SU-DHL-6 (cell line): Measurements from ENCODE around the gene ASH1L.

Experiments
- H2AFZ ChIP-seq: fragments of 200-600 bp; sonication (generic); 2 replicates; pipeline ENCODE4 v1.6.1; 2014; ENCODE audit warnings: low read depth, mild to moderate bottlenecking, moderate library complexity, mixed read lengths, antibody characterized with exemption, low read length; ENCODE audit not compliant: severe bottlenecking
- H3F3A ChIP-seq: fragments of 200-600 bp; shearing (Covaris generic); 2 replicates; pipeline ENCODE4 v1.6.0; 2016; ENCODE audit warnings: antibody characterized with exemption, mild to moderate bottlenecking; ENCODE audit not compliant: insufficient read depth
- H3K27ac ChIP-seq: fragments of 200-600 bp; sonication (generic); 2 replicates; pipeline ENCODE4 v1.5.1; 2016; ENCODE audit warnings: low read depth, mild to moderate bottlenecking, low read length, moderate library complexity, mixed read lengths
- H3K27me3 ChIP-seq: fragments of 200-600 bp; sonication (generic), shearing (Covaris generic); 2 replicates; pipeline ENCODE4 v1.6.0; 2014; ENCODE audit warnings: mild to moderate bottlenecking, low read length
- H3K36me3 ChIP-seq: fragments of 200-600 bp; sonication (generic); 2 replicates; pipeline ENCODE4 v1.6.1; 2014; ENCODE audit warnings: mild to moderate bottlenecking, low read length, mixed read lengths
- H3K4me2 ChIP-seq: fragments of 300-600, 200-600 bp; shearing (Covaris generic), sonication (generic); 2 replicates; pipeline ENCODE4 v1.6.0; 2014; ENCODE audit warnings: low read length, low read depth, mild to moderate bottlenecking; ENCODE audit not compliant: poor library complexity, severe bottlenecking
- H3K4me3 ChIP-seq: fragments of 200-600 bp; sonication (generic); 2 replicates; pipeline ENCODE4 v1.5.1; 2014; ENCODE audit warnings: antibody characterized with exemption, low read length, mild to moderate bottlenecking, mixed read lengths; ENCODE audit not compliant: insufficient read depth, poor library complexity, severe bottlenecking
- H3K79me2 ChIP-seq: fragments of 200-600 bp; sonication (generic); 2 replicates; pipeline ENCODE4 v1.6.1; 2014; ENCODE audit warnings: mild to moderate bottlenecking, low read length, moderate library complexity; ENCODE audit not compliant: insufficient read depth
- H3K9ac ChIP-seq: fragments of 200-600 bp; sonication (generic); 2 replicates; pipeline ENCODE4 v1.7.0; 2014; ENCODE audit warnings: mild to moderate bottlenecking, low read length
- H3K9me2 ChIP-seq: fragments of 200-600 bp; sonication (generic); replicated peaks from 2 replicates; pipeline ENCODE4 v1.6.1; 2014; ENCODE audit warnings: low read length; ENCODE audit not compliant: insufficient read depth
- H3K9me3 ChIP-seq: fragments of 200-600 bp; sonication (generic); 2 replicates; pipeline ENCODE4 v1.6.1; 2014; ENCODE audit warnings: low read length, mixed read lengths; ENCODE audit not compliant: insufficient read depth
- H4K20me1 ChIP-seq: fragments of 200-600 bp; sonication (generic); 2 replicates; pipeline ENCODE4 v1.6.1; 2014; ENCODE audit warnings: low read depth, mild to moderate bottlenecking, antibody characterized with exemption, low read length, moderate library complexity, mixed read lengths
- CTCF ChIP-seq: fragments of 200-600 bp; sonication (generic); IDR thresholded peaks from one replicate; pipeline ENCODE4 v1.5.1; 2017; ENCODE audit warnings: antibody characterized with exemption, mild to moderate bottlenecking, low read length, moderate library complexity; ENCODE audit not compliant: insufficient read depth, poor library complexity, severe bottlenecking
- EZH2phosphoT487 ChIP-seq: fragments of 200-600 bp; sonication (generic), shearing (Covaris generic); conservative IDR thresholded peaks from 2 replicates; pipeline ENCODE4 v1.6.1; 2018; ENCODE audit warnings: mild to moderate bottlenecking, antibody characterized with exemption, low read length, moderate library complexity, mixed read lengths

The ASH1L gene

GRCh38 chr1:155326020-155326526 is 236.5 kb downstream of the ASH1L start:
- no peak overlapping the region for H3K4me3 ChIP-seq
- no peak overlapping the region for H3K9ac ChIP-seq
- 0 out of 2 replicates have a peak overlapping the region, but pooled peaks have one; percentile 67 for H3K27ac ChIP-seq
- H3F3A ChIP-seq: peaks cover 18% of the 10 kb centered on the region
- H3K9me2 ChIP-seq: no peaks in the 10 kb centered on the region
- H3K79me2 ChIP-seq: no peaks in the 10 kb centered on the region
- H4K20me1 ChIP-seq: no peaks in the 10 kb centered on the region
- no peaks in the 10 kb centered on the region for H3K27me3 ChIP-seq
- H3K9me3 ChIP-seq: no peaks in the 10 kb centered on the region
- TF ChIP-seq CTCF (no peak), EZH2phosphoT487 (no peak)
- H3K36me3 ChIP-seq: no peaks in the 10 kb centered on the region
- H3K4me2 ChIP-seq: peak overlapping the region; percentile 91
- H2AFZ ChIP-seq: no peak overlapping the region

- H3K9me2 ChIP-seq: no peaks in the 10 kb centered on the region
- peak overlapping the region; percentile 91 for H3K4me2 ChIP-seq
- no peaks in the 10 kb centered on the region for H3K36me3 ChIP-seq
- H3K27ac ChIP-seq: 0 out of 2 replicates have a peak overlapping the region, but pooled peaks have one; percentile 67
- H3K9me3 ChIP-seq: no peaks in the 10 kb centered on the region
- no peaks in the 10 kb centered on the region for H3K27me3 ChIP-seq
- H3K4me3 ChIP-seq: no peak overlapping the region
- no peaks in the 10 kb centered on the region for H3K79me2 ChIP-seq
- H3F3A ChIP-seq: peaks cover 19% of the 10 kb centered on the region
- TF ChIP-seq CTCF (no peak), EZH2phosphoT487 (no peak)
- H3K9ac ChIP-seq: peak overlapping the region; percentile 79
- H2AFZ ChIP-seq: no peak overlapping the region
- H4K20me1 ChIP-seq: no peaks in the 10 kb centered on the region
Observed at GRCh38 chr1:155325603-155325893, 237.1 kb downstream of the ASH1L start.

GRCh38 chr1:155324717-155325602 is 237.6 kb downstream of the ASH1L start:
- peak overlapping the region; percentile 88 for H2AFZ ChIP-seq
- H3K79me2 ChIP-seq: no peaks in the 10 kb centered on the region
- peak overlapping the region; percentile 70 for H3K4me3 ChIP-seq
- peak overlapping the region; percentile 91 for H3K4me2 ChIP-seq
- no peaks in the 10 kb centered on the region for H4K20me1 ChIP-seq
- no peaks in the 10 kb centered on the region for H3K9me2 ChIP-seq
- H3K9ac ChIP-seq: peak overlapping the region; percentile 79
- no peak for TF ChIP-seq EZH2phosphoT487
- peak; percentile 24 for TF ChIP-seq CTCF
- H3K27me3 ChIP-seq: no peaks in the 10 kb centered on the region
- no peaks in the 10 kb centered on the region for H3K36me3 ChIP-seq
- H3K9me3 ChIP-seq: no peaks in the 10 kb centered on the region
- H3F3A ChIP-seq: peaks cover 25% of the 10 kb centered on the region
- H3K27ac ChIP-seq: peak overlapping the region; percentile 67
